WTC11 (cell line): ENCODE results near the gene CLIC3. TPM values are rescaled to one million over a fixed set of nuclear protein-coding genes. Genes with fewer than 3 reads are reported as not detected.

Source experiments
- ATAC-seq: fragments of 200-7000 bp; cut with Tn5 transposase; 2 replicates; pipeline ENCODE4 v1.10.0; 2021; ENCODE audit warnings: mild to moderate bottlenecking, moderate library complexity
- CTCF ChIA-PET: fragments of 300-600 bp; sonication (Branson Sonifier 250); formaldehyde crosslinking; loops from one replicate; lab custom pipeline; 2021; ENCODE audit warnings: antibody characterized with exemption; lab: Charles Lee
- POLR2A ChIA-PET: fragments of 350-600 bp; sonication (Branson Sonifier 250); formaldehyde crosslinking; loops from one replicate; lab custom pipeline; 2021; ENCODE audit warnings: antibody characterized with exemption; lab: Charles Lee
- DNase-seq: peaks from one replicate; pipeline ENCODE4 v3.0.0; 2021; ENCODE audit warnings: low spot score
- H3K27ac Mint-ChIP-seq: 2 replicates; pipeline ENCODE4 v1.8.0; 2021; ENCODE audit warnings: mixed read lengths
- H3K27me3 Mint-ChIP-seq: 2 replicates; pipeline ENCODE4 v1.8.0; 2021; ENCODE audit warnings: low read depth, mild to moderate bottlenecking, moderate library complexity, mixed read lengths
- H3K36me3 Mint-ChIP-seq: 2 replicates; pipeline ENCODE4 v1.8.0; 2021; ENCODE audit warnings: mixed read lengths
- H3K4me1 Mint-ChIP-seq: 2 replicates; pipeline ENCODE4 v1.8.0; 2022; ENCODE audit warnings: mixed read lengths
- H3K4me3 Mint-ChIP-seq: 2 replicates; pipeline ENCODE4 v1.8.0; 2021; ENCODE audit warnings: mild to moderate bottlenecking, moderate library complexity, mixed read lengths
- H3K9me3 Mint-ChIP-seq: 2 replicates; pipeline ENCODE4 v1.8.0; 2021; ENCODE audit warnings: mixed read lengths
- AFF4 ChIP-seq: sonication (generic); formaldehyde crosslinking; IDR thresholded peaks from 2 replicates; pipeline ENCODE4 v1.8.1; 2023; ENCODE audit warnings: mild to moderate bottlenecking, missing genetic modification reagents, borderline replicate concordance
- CBFB ChIP-seq: sonication (generic); formaldehyde crosslinking; IDR thresholded peaks from 2 replicates; pipeline ENCODE4 v1.8.1; 2022; ENCODE audit warnings: mild to moderate bottlenecking, low read depth, missing genetic modification reagents
- CREM ChIP-seq: sonication (generic); formaldehyde crosslinking; IDR thresholded peaks from 2 replicates; pipeline ENCODE4 v1.8.1; 2022; ENCODE audit warnings: mild to moderate bottlenecking, missing genetic modification reagents, moderate library complexity
- FOXK1 ChIP-seq: sonication (generic); formaldehyde crosslinking; IDR thresholded peaks from 2 replicates; pipeline ENCODE4 v1.8.0; 2022; ENCODE audit warnings: mild to moderate bottlenecking, moderate library complexity, missing genetic modification reagents
- FOXP1 ChIP-seq: sonication (generic); formaldehyde crosslinking; IDR thresholded peaks from 2 replicates; pipeline ENCODE4 v1.8.0; 2022; ENCODE audit warnings: missing genetic modification reagents, mild to moderate bottlenecking, moderate library complexity, borderline replicate concordance
- FOXP4 ChIP-seq: sonication (generic); formaldehyde crosslinking; IDR thresholded peaks from 2 replicates; pipeline ENCODE4 v1.8.0; 2022; ENCODE audit warnings: mild to moderate bottlenecking, missing genetic modification reagents
- HMGA2 ChIP-seq: fragments of 250-450 bp; sonication (Bioruptor Pico); IDR thresholded peaks from 2 replicates; pipeline ENCODE4 v1.4.0; 2021; ENCODE audit warnings: mild to moderate bottlenecking, moderate library complexity
- HMGXB4 ChIP-seq: sonication (generic); formaldehyde crosslinking; IDR thresholded peaks from 2 replicates; pipeline ENCODE4 v1.8.1; 2023; ENCODE audit warnings: mild to moderate bottlenecking, moderate library complexity, missing genetic modification reagents
- IRF2 ChIP-seq: sonication (generic); formaldehyde crosslinking; IDR thresholded peaks from 2 replicates; pipeline ENCODE4 v1.8.0; 2022; ENCODE audit warnings: low read depth, missing genetic modification reagents, borderline replicate concordance
- JAZF1 ChIP-seq: fragments of 250-450 bp; sonication (Bioruptor Pico); IDR thresholded peaks from 2 replicates; pipeline ENCODE4 v1.9.0; 2021; ENCODE audit warnings: moderate library complexity, mild to moderate bottlenecking, inconsistent platforms
- MYBL2 ChIP-seq: sonication (generic); formaldehyde crosslinking; IDR thresholded peaks from 2 replicates; pipeline ENCODE4 v1.8.1; 2023; ENCODE audit warnings: mild to moderate bottlenecking, moderate library complexity, missing genetic modification reagents
- NFATC4 ChIP-seq: fragments of 250-450 bp; sonication (Bioruptor Pico); IDR thresholded peaks from 2 replicates; pipeline ENCODE4 v1.9.0; 2021; ENCODE audit warnings: mild to moderate bottlenecking
- NFE2L1 ChIP-seq: sonication (generic); formaldehyde crosslinking; IDR thresholded peaks from 2 replicates; pipeline ENCODE4 v1.8.1; 2023; ENCODE audit warnings: missing genetic modification reagents
- NR3C1 ChIP-seq: sonication (generic); formaldehyde crosslinking; conservative IDR thresholded peaks from 2 replicates; pipeline ENCODE4 v1.8.1; 2023; ENCODE audit warnings: low read depth, mild to moderate bottlenecking, missing genetic modification reagents
- PREB ChIP-seq: sonication (generic); formaldehyde crosslinking; IDR thresholded peaks from 2 replicates; pipeline ENCODE4 v1.8.1; 2022; ENCODE audit warnings: mild to moderate bottlenecking, missing genetic modification reagents, moderate library complexity, borderline replicate concordance
- RELA ChIP-seq: sonication (generic); formaldehyde crosslinking; IDR thresholded peaks from 2 replicates; pipeline ENCODE4 v1.8.1; 2022; ENCODE audit warnings: missing genetic modification reagents, mild to moderate bottlenecking, borderline replicate concordance
- STAT6 ChIP-seq: sonication (generic); formaldehyde crosslinking; conservative IDR thresholded peaks from 2 replicates; pipeline ENCODE4 v1.8.1; 2023; ENCODE audit warnings: mild to moderate bottlenecking, low read depth, missing genetic modification reagents, moderate library complexity
- TP53 ChIP-seq: sonication (generic); formaldehyde crosslinking; IDR thresholded peaks from 2 replicates; pipeline ENCODE4 v1.8.1; 2023; ENCODE audit warnings: mild to moderate bottlenecking, missing genetic modification reagents
- ZNF263 ChIP-seq: sonication (generic); formaldehyde crosslinking; IDR thresholded peaks from 2 replicates; pipeline ENCODE4 v1.8.1; 2022; ENCODE audit warnings: low read depth, mild to moderate bottlenecking, moderate library complexity, missing genetic modification reagents
- ZNF396 ChIP-seq: fragments of 250-450 bp; sonication (Bioruptor Pico); IDR thresholded peaks from 2 replicates; pipeline ENCODE4 v1.8.0; 2021; ENCODE audit warnings: mild to moderate bottlenecking, moderate library complexity, borderline replicate concordance
- ZNF423 ChIP-seq: fragments of 250-450 bp; sonication (Bioruptor Pico); IDR thresholded peaks from 2 replicates; pipeline ENCODE4 v2.1.2; 2022; ENCODE audit warnings: mild to moderate bottlenecking, moderate library complexity
- ZNF512 ChIP-seq: sonication (generic); formaldehyde crosslinking; IDR thresholded peaks from 2 replicates; pipeline ENCODE4 v1.8.1; 2022; ENCODE audit warnings: missing genetic modification reagents, borderline replicate concordance
- total RNA-seq: library from RNA; stranded (reverse); gene quantifications from 3 replicates; pipeline ENCODE4 v1.2.3, GENCODE V29; 2021

CLIC3 gene
- total RNA-seq, 1 experiment from 2014 or later, result 0.31 TPM

- TF ChIP-seq JAZF1 (CRISPR knock-in tag) (no peak), ZNF263 (CRISPR knock-in tag) (no peak), ZNF512 (CRISPR knock-in tag) (no peak)
These were observed 39.6 kb upstream of the CLIC3 start (continued) for GRCh38 chr9:137035937-137036336.

- H3K4me3 Mint-ChIP-seq, result no peak overlapping the region
- CTCF ChIA-PET, result interaction anchor here (0.6 to 4.9 kb wide), 90 partner anchors 9 to 388 kb away, joined by 3 to 151 read pairs (median 6); partner anchors contain the start of genes AJM1, C8G, CLIC3 and EDF1
- TF ChIP-seq HMGXB4 (CRISPR knock-in tag) (no peak), MYBL2 (CRISPR knock-in tag) (no peak), CBFB (CRISPR knock-in tag) (no peak), RELA (CRISPR knock-in tag) (no peak), NFE2L1 (CRISPR knock-in tag) (no peak), TP53 (CRISPR knock-in tag) (no peak), HMGA2 (CRISPR knock-in tag) (no peak), NR3C1 (no peak), CREM (no peak), PREB (no peak), FOXP4 (CRISPR knock-in tag) (no peak), FOXK1 (CRISPR knock-in tag) (no peak), ZNF396 (no peak), ZNF423 (no peak), STAT6 (CRISPR knock-in tag) (no peak), AFF4 (CRISPR knock-in tag) (no peak), FOXP1 (CRISPR knock-in tag) (no peak), IRF2 (CRISPR knock-in tag) (no peak), NFATC4 (CRISPR knock-in tag) (no peak)
- POLR2A ChIA-PET, result interaction anchor here (0.8 to 1.0 kb wide), 3 partner anchors 12 to 188 kb away, joined by 3 to 4 read pairs (median 4); no protein-coding TSS in a partner anchor
- H3K4me1 Mint-ChIP-seq, result no peaks in the 10 kb centered on the region
- H3K9me3 Mint-ChIP-seq, result no peaks in the 10 kb centered on the region
- H3K27me3 Mint-ChIP-seq, result no peaks in the 10 kb centered on the region
- DNase-seq (no peak), ATAC-seq (peak; percentile 67)
- peaks cover 5% of the 10 kb centered on the region; the same call in 1 of the 2 replicates for H3K36me3 Mint-ChIP-seq
- no peak overlapping the region for H3K27ac Mint-ChIP-seq
These were observed 39.1 kb upstream of the CLIC3 start for GRCh38 chr9:137035507-137035834.
